ENCODE measurements around the gene FBP2.
A peak's percentile ranks its signal among the peaks of the same experiment; 100 is the strongest.
"Not testable (repeated sequence)": the region's sequence is repeated elsewhere in the genome, so short reads cannot be mapped to it uniquely, and the experiment has no call there.

FBP2 gene

DNA sequence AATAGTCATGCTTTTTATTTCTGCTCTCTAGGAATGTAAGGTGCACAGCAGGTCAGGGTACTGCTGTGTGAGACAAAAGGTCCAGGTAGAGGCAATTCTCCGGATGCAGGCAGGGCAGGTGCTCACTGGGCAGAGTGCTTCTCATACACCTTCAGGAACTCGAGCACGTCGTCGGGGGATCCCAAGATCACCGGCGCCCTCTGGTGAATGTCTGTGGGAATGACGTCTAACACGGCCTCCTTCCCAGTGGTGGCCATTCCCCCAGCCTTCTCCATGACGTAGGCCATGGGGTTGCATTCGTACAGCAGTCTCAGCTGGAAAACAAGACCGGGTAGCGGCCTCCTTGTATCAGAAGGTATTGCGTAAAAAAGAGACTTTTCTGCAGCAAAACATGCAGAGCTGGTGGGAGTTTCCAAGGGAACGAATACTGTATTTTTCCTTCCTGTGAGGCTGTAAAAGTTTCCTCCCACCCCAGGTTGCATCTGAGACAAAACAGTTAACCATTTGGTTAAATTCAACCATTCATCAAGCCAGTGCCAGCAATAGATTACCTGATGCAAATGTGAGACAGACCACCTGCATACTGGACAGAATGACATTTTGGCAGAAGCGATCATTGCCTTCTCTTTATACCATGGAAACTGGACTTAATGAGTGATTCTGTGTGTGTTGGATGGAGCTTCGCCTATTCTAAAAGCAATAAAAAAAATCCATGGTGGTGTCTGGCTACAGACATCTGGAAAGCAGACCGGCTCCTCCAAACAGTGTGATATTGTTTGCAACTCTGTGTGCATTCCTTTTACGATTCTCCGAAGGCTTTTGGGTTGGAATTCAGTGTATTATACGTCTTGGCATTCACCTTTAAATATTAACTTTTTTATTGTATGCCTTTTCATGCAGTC lies 9.9 kb upstream of the FBP2 start:
- DNase-seq, result peak; percentile 40

DNA sequence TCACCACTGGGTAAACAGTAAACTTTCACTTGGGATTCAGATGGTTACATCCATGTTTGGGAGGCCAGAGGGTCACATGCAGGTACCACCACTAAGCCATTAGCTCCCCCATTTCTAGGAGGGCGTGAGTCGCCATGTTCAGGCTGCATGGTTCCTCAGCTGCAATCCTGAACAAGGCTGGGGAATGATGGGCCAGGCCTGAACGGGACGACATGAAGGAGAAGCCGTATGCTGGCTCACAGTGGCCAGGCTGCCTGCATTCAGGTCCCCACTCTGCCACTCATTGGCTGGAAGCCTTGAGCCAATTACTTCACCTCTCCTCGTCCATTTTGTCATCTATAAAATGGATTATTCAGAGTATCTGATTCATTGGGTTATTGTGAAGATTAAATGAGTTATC lies 9.0 kb upstream of the FBP2 start:
- no peak for DNase-seq

DNA sequence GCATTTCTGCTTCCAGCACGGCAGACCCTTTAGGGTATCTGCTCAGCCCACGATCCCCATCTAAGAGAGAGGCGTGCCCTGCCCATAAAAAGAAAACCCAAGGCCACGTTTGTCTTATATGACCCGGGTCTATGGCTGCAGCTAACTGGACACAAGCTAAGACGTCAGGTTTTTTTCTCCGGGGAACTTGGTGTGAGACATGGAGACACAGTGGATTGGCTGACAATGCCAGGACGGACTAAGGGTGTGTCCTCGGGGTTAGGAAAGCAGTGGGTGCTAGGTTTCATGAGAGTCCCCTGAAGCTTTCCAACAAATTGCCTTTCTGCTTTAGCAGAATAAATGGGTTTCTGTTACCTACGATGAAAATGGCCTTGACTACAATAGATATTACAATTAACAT lies 7.1 kb upstream of the FBP2 start:
- no peak for DNase-seq

DNA sequence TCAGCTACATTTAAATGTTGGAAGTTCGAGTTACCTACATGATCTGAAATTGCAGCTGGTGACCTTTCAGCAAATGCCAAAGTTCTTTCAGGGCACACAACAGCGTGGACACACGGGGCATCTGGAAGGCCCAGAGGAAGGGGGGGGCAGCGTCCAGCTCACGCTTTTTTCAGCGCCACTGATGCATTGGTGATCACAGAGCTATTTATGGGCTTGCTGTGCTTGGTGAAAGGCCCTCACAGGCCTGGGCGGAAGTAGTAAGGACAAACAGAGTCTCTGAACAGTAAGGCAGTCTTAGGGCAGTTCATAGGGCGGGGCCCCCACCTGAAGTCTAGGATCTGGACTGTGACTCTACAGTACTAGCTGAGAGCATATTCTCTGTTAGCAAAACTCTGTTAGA lies 6.6 kb upstream of the FBP2 start:
- no peak for DNase-seq

DNA sequence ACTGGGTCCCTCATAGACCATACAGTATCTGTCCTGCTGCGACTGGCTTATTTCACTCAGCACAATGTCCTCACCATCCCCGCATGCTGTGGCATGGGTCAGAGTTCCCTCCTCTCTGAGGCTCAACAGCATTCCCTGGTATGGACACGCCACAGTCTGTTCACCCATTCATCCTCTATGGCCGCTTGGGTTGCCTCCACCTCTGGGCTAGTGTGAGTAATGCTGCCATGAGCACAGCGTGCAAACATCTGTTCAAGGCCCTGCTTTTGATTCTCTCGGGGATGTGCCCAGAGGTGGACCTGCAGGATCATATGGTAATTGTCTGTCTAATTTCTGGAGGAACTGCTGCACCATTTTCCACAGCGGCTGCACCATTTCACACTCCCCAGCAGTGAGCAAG lies 5.5 kb upstream of the FBP2 start:
- DNase-seq, result no peak

DNA sequence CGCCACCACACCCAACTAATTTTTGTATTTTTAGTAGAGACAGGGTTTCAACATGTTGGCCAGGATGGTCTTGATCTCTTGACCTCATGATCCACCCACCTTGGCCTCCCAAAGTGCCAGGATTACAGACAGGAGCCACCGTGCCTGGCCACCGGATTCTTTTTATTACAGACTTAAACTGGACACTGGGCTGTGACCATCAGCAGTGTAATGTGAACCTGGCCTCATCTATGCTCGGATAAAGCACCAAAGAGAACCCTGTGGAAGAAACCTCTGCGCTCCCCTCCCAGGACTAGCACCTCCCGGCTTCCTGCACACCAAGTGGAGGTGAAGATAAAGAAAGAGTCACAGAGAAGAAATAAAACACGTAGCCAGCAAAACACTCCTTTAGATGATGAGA lies 941 bp downstream of the FBP2 start:
- not testable (repeated sequence) for DNase-seq

- DNase-seq, result no peak
Measured at GRCh38 chr9:94591876-94592275, 1.7 kb downstream of the FBP2 start.

DNA sequence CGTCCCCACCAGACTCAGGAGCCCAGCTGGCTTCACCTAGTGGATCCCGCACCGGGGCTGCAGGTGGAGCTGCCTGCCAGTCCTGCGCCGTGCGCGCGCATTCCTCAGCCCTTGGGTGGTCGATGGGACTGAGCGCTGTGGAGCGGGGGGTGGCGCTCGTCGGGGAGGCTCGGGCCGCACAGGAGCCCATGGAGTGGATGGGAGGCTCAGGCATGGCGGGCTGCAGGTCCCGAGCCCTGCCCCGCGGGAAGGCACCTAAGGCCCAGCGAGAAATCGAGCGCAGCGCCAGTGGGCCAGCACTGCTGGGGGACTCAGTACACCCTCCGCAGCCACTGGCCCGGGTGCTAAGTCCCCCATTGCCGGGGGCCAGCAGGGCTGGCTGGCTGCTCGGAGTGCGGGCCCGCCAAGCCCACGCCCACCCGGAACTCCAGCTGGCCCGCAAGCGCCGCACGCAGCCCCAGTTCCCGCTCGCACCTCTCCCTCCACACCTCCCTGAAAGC lies 2.5 kb downstream of the FBP2 start:
- DNase-seq, result not testable (repeated sequence)

GRCh38 chr9:94588681-94589080 lies 4.9 kb downstream of the FBP2 start:
- DNase-seq, result no peak

- DNase-seq, result no peak
Measured at GRCh38 chr9:94586814-94587213, 6.8 kb downstream of the FBP2 start.

- DNase-seq, result no peak
Measured at GRCh38 chr9:94586316-94586715, 7.3 kb downstream of the FBP2 start.

DNA sequence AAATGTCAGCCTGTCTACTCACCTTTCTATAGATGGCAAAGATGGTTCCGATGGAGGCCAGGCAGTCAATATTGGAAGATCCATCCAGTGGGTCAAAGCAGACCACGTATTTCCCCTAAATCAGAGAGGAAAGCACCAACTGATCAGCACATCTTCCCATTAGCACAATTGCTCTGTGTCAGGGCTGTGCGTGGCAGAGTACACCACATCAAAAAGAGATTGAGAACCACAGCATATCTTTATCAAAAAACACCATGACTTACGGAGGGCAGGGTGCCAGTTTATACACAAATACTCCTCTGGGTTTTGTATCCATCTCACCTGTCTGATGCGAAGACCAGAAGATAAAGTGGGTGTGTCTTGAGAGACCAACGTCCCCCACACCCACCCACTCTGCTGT lies 9.1 kb downstream of the FBP2 start:
- DNase-seq, result no peak

GRCh38 chr9:94581728-94582127 lies 11.9 kb downstream of the FBP2 start:
- no peak for DNase-seq

GRCh38 chr9:94577571-94577970 lies 16.1 kb downstream of the FBP2 start:
- DNase-seq, result no peak

DNA sequence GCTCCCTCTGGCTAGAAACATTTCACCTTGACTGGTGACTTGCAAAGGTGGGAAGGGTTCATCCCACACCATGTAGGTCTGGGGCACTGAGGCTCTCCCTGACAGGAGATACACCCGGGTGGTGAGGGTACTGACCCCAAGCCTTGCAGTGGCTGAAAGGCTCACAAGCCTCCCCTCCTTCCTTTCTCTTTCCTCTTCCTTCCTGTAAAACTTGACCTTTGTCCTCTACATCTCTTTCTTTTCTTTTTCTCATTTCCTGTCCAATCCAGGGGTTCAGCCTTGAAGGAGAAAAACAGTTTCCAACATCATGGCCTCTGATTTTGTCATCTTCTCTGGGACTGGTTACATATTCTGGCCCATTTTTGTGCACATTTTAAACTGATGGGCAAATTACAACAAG lies 16.6 kb downstream of the FBP2 start:
- DNase-seq, result no peak

DNA sequence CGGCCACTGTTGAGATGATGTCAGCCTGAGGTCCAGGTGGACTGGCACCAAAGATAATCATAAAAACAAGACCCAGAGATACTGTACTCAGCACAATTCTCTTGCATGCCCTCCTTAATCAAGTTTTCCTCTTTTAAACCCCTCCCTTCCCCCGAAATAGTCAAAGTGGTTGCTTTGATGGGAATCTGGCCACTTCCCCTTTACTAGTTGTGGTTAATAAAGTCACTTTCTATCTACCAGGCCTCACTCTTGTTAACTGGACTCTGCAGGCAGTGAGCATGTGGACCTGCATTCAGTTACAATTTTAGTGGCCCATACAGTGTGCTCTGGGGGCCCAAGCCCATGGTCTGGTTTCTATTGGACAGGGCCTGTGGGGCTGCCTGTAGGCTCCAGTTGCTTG lies 17.5 kb downstream of the FBP2 start:
- DNase-seq, result no peak

DNA sequence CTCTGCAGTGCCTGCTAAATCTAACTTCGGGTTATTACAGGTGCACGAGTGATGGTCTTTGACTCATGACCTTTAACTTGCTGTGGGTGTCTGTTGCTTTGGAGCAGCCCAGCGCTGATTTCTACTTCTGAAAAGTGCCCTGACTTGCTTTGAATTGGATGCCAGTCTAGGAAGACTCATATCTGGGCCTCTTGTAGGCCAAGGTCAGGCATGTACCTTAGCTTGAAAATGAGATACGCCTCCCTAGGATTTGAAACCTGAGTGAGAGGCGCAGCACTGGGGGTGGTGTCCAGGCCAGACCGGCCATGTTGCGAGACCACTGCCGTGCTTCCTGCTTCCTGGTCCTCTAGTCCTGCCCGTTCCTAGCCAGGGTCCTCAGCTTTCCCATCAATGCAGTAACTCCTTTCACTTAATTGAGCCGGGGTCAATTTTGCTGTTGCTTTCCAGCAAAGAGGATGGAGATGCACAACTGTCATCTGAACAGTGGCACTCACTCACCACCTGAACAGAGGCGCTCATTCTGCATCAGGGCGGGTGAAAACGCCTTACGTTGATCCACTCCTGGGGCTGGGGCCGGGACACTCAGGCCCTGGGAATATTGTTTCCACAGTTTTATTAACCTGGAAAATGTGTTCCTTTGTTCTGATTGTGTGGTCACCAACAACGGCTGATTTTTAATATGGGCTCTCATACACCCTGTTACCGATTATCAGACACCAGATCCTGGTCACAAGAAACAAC lies 24.5 kb downstream of the FBP2 start:
- DNase-seq, result no peak

DNA sequence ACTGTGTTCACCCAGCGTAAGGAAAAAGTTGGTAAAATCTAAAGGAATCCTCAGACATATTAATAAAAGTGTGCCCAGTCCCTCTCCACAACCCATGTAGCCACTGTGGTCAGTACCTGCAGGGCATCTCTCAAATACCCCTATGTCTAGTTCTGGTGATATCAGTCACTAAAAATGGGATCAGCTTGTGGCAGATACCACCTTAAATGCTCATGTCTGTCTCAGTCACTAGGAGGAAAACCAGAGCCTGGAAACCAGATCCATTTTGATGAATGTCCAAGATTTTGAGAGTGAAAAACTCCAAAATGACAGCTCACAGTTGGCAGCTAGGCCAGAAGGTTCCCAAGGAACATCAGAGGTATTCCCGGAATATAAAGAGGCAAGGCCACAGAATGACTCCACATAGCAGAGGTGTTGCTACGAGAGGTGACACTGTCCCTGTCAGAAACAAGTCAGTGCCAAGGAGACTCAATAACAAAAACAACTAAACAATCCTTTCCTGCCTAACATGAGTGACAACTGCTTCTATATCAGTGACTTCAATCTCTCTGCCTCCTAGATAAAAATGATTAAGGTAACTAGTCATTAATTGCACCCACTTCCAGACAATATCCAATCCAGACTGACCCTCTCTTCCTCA lies 25.3 kb downstream of the FBP2 start:
- no peak for DNase-seq

GRCh38 chr9:94567271-94567670 lies 26.4 kb downstream of the FBP2 start:
- DNase-seq, result no peak

- DNase-seq, result no peak
Measured at GRCh38 chr9:94566550-94566949, 27.1 kb downstream of the FBP2 start.

DNA sequence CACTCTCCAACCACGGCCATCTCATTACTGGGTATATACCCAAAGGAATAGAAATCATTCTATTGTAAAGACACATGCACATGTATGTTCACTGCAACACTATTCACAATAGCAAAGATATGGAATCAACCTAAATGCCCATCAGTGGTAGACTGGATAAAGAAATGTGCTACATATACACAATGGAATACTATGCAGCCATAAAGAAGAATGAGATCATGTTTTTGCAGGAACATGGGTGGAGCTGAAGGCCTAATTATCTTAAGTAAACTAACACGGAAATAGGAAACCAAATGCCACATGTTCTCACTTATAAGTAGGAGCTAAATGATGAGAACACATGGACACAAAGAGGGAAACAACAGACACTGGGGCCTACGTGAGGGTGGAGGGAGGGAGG lies 29.3 kb downstream of the FBP2 start:
- not testable (repeated sequence) for DNase-seq

- no peak for DNase-seq
Measured at GRCh38 chr9:94563548-94563947, 30.1 kb downstream of the FBP2 start.

DNA sequence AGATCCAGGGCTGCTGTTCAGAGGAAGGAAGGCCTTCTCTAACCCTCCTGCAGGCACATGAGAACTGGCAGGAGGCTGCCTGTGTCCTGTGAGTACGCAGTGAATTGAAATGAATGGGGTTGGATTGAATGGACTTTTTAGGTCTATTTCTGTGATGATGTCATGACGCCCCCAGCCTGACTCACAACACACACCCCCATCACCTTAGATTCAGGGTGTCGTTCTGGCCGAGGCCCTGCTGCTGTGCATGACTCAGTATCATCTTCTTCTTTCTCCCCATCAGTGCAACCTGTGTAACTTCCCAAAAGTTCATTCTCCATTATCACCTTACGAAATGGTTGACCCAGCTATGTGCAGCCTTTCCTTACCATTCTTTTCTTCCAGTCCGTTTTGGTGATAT lies 33.4 kb downstream of the FBP2 start:
- DNase-seq, result no peak

GRCh38 chr9:94557376-94557775 lies 36.2 kb downstream of the FBP2 start:
- DNase-seq, result no peak

All from midbrain (tissue), 1 donor.